ENCODE measurements around the gene PHYKPL. TPM values are rescaled to one million over a fixed set of nuclear protein-coding genes. Genes with fewer than 3 reads are reported as not detected.
A peak's percentile ranks its signal among the peaks of the same experiment; 100 is the strongest.

PHYKPL gene
- total RNA-seq, 1 donor = 31.5 TPM

- TF ChIP-seq CTCF (IDR thresholded peaks at IDR 0.05; ENCODE audit: insufficient read depth, low read depth, low read length) = no peak
- peak overlapping the region; percentile 74 for H3K4me3 ChIP-seq (ENCODE audit: low read depth, low read length)
- peak; percentile 60 for DNase-seq (ENCODE audit: low read depth)
Observed at GRCh38 chr5:178206166-178207101, 26.2 kb downstream of the PHYKPL start.

GRCh38 chr5:178205749-178206047, 26.9 kb downstream of the PHYKPL start:
- DNase-seq (ENCODE audit: low read depth) = no peak
- peak overlapping the region; percentile 74 for H3K4me3 ChIP-seq (ENCODE audit: low read depth, low read length)
- TF ChIP-seq CTCF (IDR thresholded peaks at IDR 0.05; ENCODE audit: insufficient read depth, low read depth, low read length) = no peak

- peak overlapping the region; percentile 74 for H3K4me3 ChIP-seq (ENCODE audit: low read depth, low read length)
- DNase-seq (ENCODE audit: low read depth) = peak; percentile 75
- no peak for TF ChIP-seq CTCF (IDR thresholded peaks at IDR 0.05; ENCODE audit: insufficient read depth, low read depth, low read length)
Observed at GRCh38 chr5:178204935-178205748, 27.5 kb downstream of the PHYKPL start.

GRCh38 chr5:178204182-178204934, 28.2 kb downstream of the PHYKPL start, which contains the start of gene HNRNPAB:
Gene HNRNPAB, plus strand, starts transcription at chr5:178204533. Its CDS starts 305 bp downstream, at chr5:178204838.
- H3K4me3 ChIP-seq (ENCODE audit: low read depth, low read length) = peak within 1 kb of the TSS; percentile 74
- no peak for TF ChIP-seq CTCF (IDR thresholded peaks at IDR 0.05; ENCODE audit: insufficient read depth, low read depth, low read length)
- DNase-seq (ENCODE audit: low read depth) = peak; percentile 98

- no peak for DNase-seq (ENCODE audit: low read depth)
- no peak for TF ChIP-seq CTCF (IDR thresholded peaks at IDR 0.05; ENCODE audit: insufficient read depth, low read depth, low read length)
- peak overlapping the region; percentile 74 for H3K4me3 ChIP-seq (ENCODE audit: low read depth, low read length)
Observed at GRCh38 chr5:178203670-178204181, 28.9 kb downstream of the PHYKPL start.

- TF ChIP-seq CTCF (IDR thresholded peaks at IDR 0.05; ENCODE audit: insufficient read depth, low read depth, low read length) = no peak
- H3K4me3 ChIP-seq (ENCODE audit: low read depth, low read length) = no peak overlapping the region
- no peak for DNase-seq (ENCODE audit: low read depth)
Observed at GRCh38 chr5:178202541-178202940, 30.1 kb downstream of the PHYKPL start.

Measured in fibroblast of villous mesenchyme (primary cell).